ENCODE data around the gene GNMT.
A peak's percentile ranks its signal among the peaks of the same experiment; 100 is the strongest.
"Not testable (repeated sequence)": the region's sequence is repeated elsewhere in the genome, so short reads cannot be mapped to it uniquely, and the experiment has no call there.

GNMT gene

GRCh38 chr6:42978487-42978838 lies 17.9 kb downstream of the GNMT start:
- no peak for DNase-seq (ENCODE audit: low spot score)

- DNase-seq (ENCODE audit: low spot score) = peak; percentile 76
Measured at GRCh38 chr6:42978839-42979522, 18.4 kb downstream of the GNMT start, which contains the start of gene PEX6. TSS of gene PEX6 (minus strand) at chr6:42979181. CDS start at chr6:42979150, 31 bp downstream.

- DNase-seq (ENCODE audit: low spot score) = peak; percentile 44
Measured at GRCh38 chr6:42979523-42980177, 19.1 kb downstream of the GNMT start.

GRCh38 chr6:42981836-42982235 lies 21.3 kb downstream of the GNMT start:
- no peak for DNase-seq (ENCODE audit: low spot score)

- DNase-seq (ENCODE audit: low spot score) = peak; percentile 98
Measured at GRCh38 chr6:42984001-42984923, 23.7 kb downstream of the GNMT start, which contains the start of gene PPP2R5D. TSS of gene PPP2R5D (plus strand) at chr6:42984570. CDS start at chr6:42984678, 108 bp downstream.

- no peak for DNase-seq (ENCODE audit: low spot score)
Measured at GRCh38 chr6:42984924-42985475, 24.4 kb downstream of the GNMT start.

GRCh38 chr6:42987533-42988451 lies 27.2 kb downstream of the GNMT start:
- no peak for DNase-seq (ENCODE audit: low spot score)

- no peak for DNase-seq (ENCODE audit: low spot score)
Measured at GRCh38 chr6:42988486-42989020, 28.0 kb downstream of the GNMT start.

- no peak for DNase-seq (ENCODE audit: low spot score)
Measured at GRCh38 chr6:42989923-42990322, 29.4 kb downstream of the GNMT start.

GRCh38 chr6:42993445-42993844 lies 32.9 kb downstream of the GNMT start:
- DNase-seq (ENCODE audit: low spot score) = no peak

GRCh38 chr6:42996513-42996912 lies 36.0 kb downstream of the GNMT start:
- no peak for DNase-seq (ENCODE audit: low spot score)

GRCh38 chr6:42998205-42998604 lies 37.7 kb downstream of the GNMT start:
- not testable (repeated sequence) for DNase-seq (ENCODE audit: low spot score)

GRCh38 chr6:43001843-43002242 lies 41.3 kb downstream of the GNMT start:
- no peak for DNase-seq (ENCODE audit: low spot score)

GRCh38 chr6:43005844-43006243 lies 45.3 kb downstream of the GNMT start:
- no peak for DNase-seq (ENCODE audit: low spot score)

- DNase-seq (ENCODE audit: low spot score) = no peak
Measured at GRCh38 chr6:43006251-43006650, 45.7 kb downstream of the GNMT start.

- DNase-seq (ENCODE audit: low spot score) = no peak
Measured at GRCh38 chr6:43007126-43007525, 46.6 kb downstream of the GNMT start.

- DNase-seq (ENCODE audit: low spot score) = peak; percentile 39
Measured at GRCh38 chr6:43009124-43009523, 48.6 kb downstream of the GNMT start.

GRCh38 chr6:43011207-43011606 lies 50.7 kb downstream of the GNMT start:
- no peak for DNase-seq (ENCODE audit: low spot score)

- DNase-seq (ENCODE audit: low spot score) = no peak
Measured at GRCh38 chr6:43012364-43012763, 51.8 kb downstream of the GNMT start.

GRCh38 chr6:43013097-43013842 lies 52.7 kb downstream of the GNMT start:
- no peak for DNase-seq (ENCODE audit: low spot score)

All from kidney capillary endothelial cell (primary cell).